KBM-7 (cell line): Measurements from ENCODE around the gene ST8SIA6.
A peak's percentile ranks its signal among the peaks of the same experiment; 100 is the strongest.

ENCODE experiments used
- DNase-seq: peaks from one replicate; pipeline ENCODE4 v3.0.0-alpha.2; 2015
- in situ Hi-C: fragments of 300-500 bp; cut with MboI; formaldehyde crosslinking; loops from 2 replicates; pipeline ENCODE4 v1.14.3; 2020; ENCODE audit warnings: low sequenced_read_pairs, low pct_unique_long_range_greater_than_20kb, mixed read lengths

ST8SIA6 gene

GRCh38 chr10:17431871-17432311 lies 22.5 kb downstream of the ST8SIA6 start:
- in situ Hi-C loops, result no loop called here
- peak; percentile 55 for DNase-seq

- in situ Hi-C loops, result no loop called here
- peak; percentile 89 for DNase-seq
Observed at GRCh38 chr10:17430647-17431355, 23.6 kb downstream of the ST8SIA6 start.

GRCh38 chr10:17429490-17429889 lies 24.9 kb downstream of the ST8SIA6 start:
- no peak for DNase-seq
- in situ Hi-C loops, result no loop called here

DNA sequence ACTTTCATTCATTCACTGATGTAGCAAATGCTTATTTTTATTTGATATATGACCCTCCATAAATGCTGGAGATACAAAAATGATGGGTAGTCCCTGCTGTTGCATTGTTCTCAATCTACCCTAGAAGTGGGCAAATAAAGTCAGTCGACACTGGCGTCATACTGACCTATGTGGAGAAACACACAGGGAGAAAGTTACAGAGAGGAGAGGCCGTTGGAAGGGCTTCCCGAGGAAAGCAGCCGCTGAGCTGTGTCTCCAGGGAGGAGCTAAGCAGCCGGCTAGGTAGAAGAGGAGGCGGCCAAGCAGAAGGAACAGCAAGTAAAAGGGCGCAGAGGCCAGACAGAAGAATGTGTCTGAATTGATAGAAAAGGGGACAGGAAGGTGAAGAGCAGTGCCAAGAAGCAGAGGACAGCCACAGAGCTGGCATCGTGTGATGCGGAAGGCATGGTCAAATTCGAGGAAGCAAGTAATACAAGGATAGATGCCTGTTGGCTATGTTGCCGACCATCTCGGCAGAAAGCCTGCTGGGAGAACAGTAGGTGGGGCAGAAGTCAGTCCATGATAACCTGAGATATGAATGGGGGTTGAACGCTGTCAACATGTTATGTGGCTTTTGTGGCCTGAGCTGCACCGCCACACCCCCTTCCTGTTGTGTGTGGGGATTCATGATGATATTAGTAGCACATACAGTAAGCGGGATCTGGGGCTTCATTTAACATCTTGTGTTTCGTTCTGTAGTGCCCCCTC lies 25.9 kb downstream of the ST8SIA6 start:
- in situ Hi-C loops, result no loop called here
- peak; percentile 95 for DNase-seq

DNA sequence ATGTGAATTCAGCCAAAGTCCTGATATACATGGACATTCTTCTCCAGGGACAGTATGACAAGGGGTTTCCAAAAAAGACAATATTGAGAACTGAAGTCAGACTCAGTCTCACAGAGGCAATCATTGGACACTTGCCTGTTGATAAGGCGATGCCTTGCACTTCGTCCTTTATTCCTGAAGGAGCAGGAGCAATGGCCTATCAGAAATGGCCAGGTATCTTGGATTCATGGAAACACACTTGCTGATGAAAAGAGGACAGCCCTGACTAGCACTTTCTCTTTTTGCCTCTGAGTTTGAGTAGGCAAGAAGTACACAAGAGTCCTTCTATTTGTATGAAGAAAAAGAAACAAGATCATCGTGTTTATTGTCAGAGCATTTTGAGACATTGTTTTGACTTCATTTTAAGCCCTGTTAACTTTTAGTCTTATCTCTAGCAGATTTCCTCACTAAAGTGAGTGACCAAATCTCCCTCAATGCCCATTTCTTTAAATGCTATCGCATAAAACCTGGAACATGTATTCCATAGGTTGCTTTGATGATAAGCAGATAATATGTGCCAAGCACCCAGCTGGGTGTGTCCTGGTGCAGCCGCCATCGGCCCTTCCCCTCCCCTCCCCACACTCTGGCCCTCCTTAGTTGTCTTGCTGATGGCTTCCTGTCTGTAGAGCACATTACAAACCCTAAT lies 26.6 kb downstream of the ST8SIA6 start:
- in situ Hi-C loops, result no loop called here
- DNase-seq, result no peak

GRCh38 chr10:17427201-17427600 lies 27.2 kb downstream of the ST8SIA6 start:
- in situ Hi-C loops, result no loop called here
- DNase-seq, result no peak

GRCh38 chr10:17426263-17426750 lies 28.1 kb downstream of the ST8SIA6 start:
- in situ Hi-C loops, result no loop called here
- DNase-seq, result no peak

DNA sequence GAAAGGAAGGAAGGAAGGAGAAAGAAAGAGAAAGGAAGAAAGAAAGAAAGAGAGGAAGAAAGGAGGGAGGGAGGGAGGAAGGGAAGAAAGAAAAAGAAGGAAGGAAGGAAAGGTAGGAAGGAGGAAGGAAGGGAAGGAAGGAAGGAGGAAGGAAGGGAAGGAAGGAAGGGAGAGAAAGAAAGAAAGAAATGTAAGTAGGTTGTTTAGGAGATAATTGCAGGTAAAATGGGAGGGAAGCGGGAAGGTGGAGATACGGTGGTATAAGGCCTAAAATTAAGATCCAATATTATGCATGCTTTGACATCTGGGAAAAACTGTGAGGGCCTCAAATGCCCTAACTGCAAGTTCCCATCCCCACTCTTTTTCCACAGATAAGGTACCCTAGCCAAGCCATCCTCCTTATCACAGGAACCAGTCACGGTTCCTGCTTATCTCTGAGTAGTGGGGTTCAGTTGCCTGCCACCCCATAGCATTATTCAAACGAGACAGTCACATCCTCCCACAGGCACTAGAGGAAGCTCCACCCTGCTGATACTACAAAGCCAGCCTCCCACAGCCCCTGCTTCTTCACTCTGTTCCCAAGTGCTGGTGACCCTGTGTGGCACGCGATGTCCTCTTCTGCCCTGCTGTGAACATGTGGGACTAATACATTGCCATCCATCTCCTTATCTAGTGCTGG lies 28.7 kb downstream of the ST8SIA6 start:
- DNase-seq, result peak; percentile 88
- in situ Hi-C loops, result no loop called here

- in situ Hi-C loops, result no loop called here
- peak; percentile 34 for DNase-seq
Observed at GRCh38 chr10:17423632-17424186, 30.7 kb downstream of the ST8SIA6 start.

- no peak for DNase-seq
- in situ Hi-C loops, result no loop called here
Observed at GRCh38 chr10:17422931-17423330, 31.5 kb downstream of the ST8SIA6 start.

GRCh38 chr10:17418249-17418648 lies 36.1 kb downstream of the ST8SIA6 start:
- in situ Hi-C loops, result no loop called here
- no peak for DNase-seq

DNA sequence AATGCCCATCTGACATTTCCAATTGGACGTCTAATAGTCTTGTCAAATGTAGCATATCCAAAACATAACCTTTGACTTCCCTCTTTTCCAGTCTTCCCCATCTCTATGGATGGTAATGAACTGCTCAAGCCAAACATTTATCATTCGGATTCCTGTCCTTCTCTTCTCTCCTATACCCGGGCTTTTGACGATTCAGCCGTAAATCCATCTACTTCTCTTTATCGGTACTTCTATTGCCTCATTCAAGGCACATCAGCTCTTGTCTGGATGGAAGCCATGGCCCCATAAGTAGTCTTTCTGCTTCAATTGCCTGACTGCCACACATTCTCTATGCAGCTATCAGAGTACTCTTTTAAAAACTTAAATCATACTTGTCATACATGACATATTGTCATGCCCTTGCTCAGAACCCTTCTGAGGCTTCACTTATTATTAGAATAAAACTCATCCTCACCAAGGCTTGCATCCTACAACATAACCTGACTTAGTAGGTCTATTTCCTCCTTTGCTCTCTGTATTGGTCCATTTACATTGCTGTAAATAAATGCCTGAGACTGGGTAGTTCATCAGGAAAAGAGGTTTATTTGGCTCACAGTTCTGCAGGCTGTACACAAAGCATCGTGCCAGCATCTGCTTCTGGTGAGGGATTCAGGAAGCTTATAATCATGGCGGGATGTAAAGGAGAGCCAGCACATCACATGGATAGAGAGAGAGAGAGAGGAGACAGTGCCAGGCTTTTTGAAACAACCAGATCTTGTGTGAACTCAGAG lies 37.8 kb downstream of the ST8SIA6 start:
- in situ Hi-C loops, result no loop called here
- no peak for DNase-seq

DNA sequence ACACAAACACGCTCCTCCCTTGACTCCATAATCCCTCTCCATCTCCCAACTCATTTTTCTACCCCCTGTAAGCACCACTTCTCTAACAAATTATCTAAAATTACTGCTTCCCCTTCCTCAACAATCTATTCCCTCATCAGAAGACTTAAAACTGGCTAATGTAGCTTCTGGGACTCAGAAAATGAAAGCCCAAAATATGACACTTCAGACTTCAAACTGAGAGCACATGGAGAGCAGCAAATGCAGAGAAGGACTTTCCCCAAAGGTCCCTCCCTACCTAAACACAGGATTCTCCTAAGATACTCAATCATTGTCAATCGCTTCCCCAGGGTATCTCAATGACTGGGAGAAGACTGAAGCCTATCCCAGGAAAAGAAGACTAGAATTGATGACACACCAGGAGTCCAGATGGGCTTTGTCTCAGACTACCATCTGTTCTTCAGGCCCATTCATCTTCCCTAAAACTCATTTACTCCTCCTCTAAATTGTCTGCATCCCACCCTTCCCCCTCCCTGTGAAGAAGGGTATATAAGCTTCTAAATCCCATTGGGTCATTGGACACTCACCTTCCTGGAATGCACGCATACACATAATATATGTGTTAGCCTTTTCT lies 39.2 kb downstream of the ST8SIA6 start:
- DNase-seq, result no peak
- in situ Hi-C loops, result no loop called here

DNA sequence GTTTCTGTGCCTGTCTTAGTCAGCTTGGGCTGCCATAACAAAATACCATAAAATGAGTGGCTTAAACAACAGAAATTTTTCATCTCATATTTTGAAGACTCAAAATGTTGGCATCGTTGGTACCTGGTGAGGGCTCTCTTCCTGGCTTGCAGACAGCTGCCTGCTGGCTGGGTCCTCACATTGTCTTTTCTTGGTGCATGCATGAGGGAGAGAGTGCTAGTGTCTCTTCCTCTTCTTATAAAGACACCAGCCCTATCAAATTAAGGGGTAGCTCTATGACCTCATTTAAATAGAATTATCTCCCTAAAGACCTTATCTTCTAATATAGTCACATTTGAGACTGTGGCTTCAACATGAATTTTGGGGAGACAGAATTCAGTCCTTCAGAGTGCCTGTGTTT lies 39.9 kb downstream of the ST8SIA6 start:
- no peak for DNase-seq
- in situ Hi-C loops, result no loop called here

DNA sequence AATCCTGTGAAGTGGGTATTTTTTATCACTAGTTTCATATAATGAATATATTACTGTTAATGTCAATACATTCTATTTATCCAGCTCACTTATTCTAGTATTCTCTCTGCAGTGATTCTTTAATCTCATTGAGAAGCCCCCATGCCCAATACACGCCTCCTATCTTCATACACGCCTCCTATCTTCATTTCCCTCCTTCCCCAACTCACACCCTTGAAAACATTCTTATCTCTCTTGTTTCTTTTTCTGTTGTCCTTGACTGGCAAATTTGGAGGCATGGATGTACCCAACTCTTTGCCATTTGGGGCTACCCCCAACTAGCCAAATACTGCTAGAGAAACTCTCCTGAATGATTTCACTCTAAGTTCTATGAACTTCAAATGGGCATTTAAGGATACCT lies 40.5 kb downstream of the ST8SIA6 start:
- in situ Hi-C loops, result no loop called here
- no peak for DNase-seq

DNA sequence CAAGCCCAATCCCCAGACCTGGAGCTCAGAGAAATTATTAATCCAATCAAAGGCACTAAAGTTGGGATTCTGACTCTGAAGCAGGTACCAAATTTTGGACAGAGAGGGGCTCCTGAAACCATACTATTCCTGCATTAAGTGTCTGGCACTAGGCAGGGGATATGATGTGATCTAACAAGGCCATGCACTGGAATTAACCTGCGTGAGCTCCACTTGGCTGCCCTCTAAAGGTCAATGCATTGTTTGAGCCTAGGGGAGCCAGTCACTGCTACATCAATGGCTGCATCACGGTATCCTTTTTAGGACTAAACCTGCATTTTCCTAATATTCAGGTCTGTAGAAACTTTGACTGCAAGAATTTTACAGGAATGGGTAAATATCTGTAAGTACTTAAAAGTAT lies 42.1 kb downstream of the ST8SIA6 start:
- in situ Hi-C loops, result no loop called here
- DNase-seq, result no peak

DNA sequence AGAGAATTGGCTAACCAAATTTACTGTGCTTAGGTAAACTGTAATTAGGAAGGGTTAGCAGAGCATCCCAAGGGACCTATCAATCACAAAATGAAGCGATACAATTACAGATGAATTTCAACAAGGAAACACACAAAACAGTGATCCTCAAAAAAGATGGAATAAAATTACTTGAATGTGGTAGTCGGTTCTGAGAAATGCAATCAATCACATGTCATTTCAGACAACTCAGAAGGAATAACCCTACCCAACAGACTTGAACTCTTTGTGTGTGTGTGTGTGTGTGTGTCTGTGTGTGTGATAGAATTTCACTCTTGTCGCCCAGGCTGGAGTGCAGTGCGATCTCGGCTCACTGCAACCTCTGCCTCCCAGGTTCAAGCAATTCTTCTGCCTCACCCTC lies 43.5 kb downstream of the ST8SIA6 start:
- in situ Hi-C loops, result no loop called here
- no peak for DNase-seq

- peak; percentile 70 for DNase-seq
- in situ Hi-C loops, result no loop called here
Observed at GRCh38 chr10:17409170-17409733, 45.1 kb downstream of the ST8SIA6 start.
